GM23248 (cell line): Measurements from ENCODE around the gene ZNF385B. TPM values are rescaled to one million over a fixed set of nuclear protein-coding genes. Genes with fewer than 3 reads are reported as not detected.
"Not testable (repeated sequence)": the region's sequence is repeated elsewhere in the genome, so short reads cannot be mapped to it uniquely, and the experiment has no call there.

Experiments used
- DNase-seq: peaks from one replicate; pipeline ENCODE4 v3.0.0-alpha.2; 2015
- H2AFZ ChIP-seq: fragments of 200-600 bp; sonication (generic); 2 replicates; pipeline ENCODE4 v1.6.1; 2016; ENCODE audit warnings: antibody characterized with exemption
- H3F3A ChIP-seq: fragments of 200-600 bp; sonication (generic); 2 replicates; pipeline ENCODE4 v1.6.1; 2016; ENCODE audit warnings: mild to moderate bottlenecking, antibody characterized with exemption, mixed run types; ENCODE audit not compliant: insufficient read depth
- H3K27ac ChIP-seq: fragments of 200-600 bp; sonication (generic); 2 replicates; pipeline ENCODE4 v1.5.1; 2016; ENCODE audit warnings: mild to moderate bottlenecking
- H3K27me3 ChIP-seq: fragments of 200-600 bp; sonication (generic); replicated peaks from 2 replicates; pipeline ENCODE4 v1.6.1; 2016; ENCODE audit warnings: mild to moderate bottlenecking; ENCODE audit not compliant: insufficient read depth
- H3K36me3 ChIP-seq: fragments of 200-600 bp; sonication (generic); 2 replicates; pipeline ENCODE4 v1.6.1; 2016; ENCODE audit warnings: low read depth, mild to moderate bottlenecking
- H3K4me1 ChIP-seq: fragments of 200-600 bp; sonication (generic); 2 replicates; pipeline ENCODE4 v1.6.1; 2016; ENCODE audit warnings: mild to moderate bottlenecking; ENCODE audit not compliant: insufficient read depth
- H3K4me2 ChIP-seq: fragments of 200-600 bp; sonication (generic); one replicate; pipeline ENCODE4 v1.6.1; 2016; ENCODE audit warnings: mild to moderate bottlenecking; ENCODE audit not compliant: unreplicated experiment
- H3K4me3 ChIP-seq: fragments of 200-600 bp; sonication (generic); 2 replicates; pipeline ENCODE4 v1.5.1; 2016; ENCODE audit warnings: mild to moderate bottlenecking
- H3K79me2 ChIP-seq: fragments of 200-600 bp; sonication (generic); 2 replicates; pipeline ENCODE4 v1.6.1; 2016; ENCODE audit warnings: mild to moderate bottlenecking; ENCODE audit not compliant: insufficient read depth
- H3K9ac ChIP-seq: fragments of 200-600 bp; sonication (generic); 2 replicates; pipeline ENCODE4 v1.6.1; 2016; ENCODE audit warnings: mild to moderate bottlenecking
- H3K9me2 ChIP-seq: fragments of 200-600 bp; sonication (generic); 2 replicates; pipeline ENCODE4 v1.6.1; 2016; ENCODE audit warnings: mixed run types, mild to moderate bottlenecking, moderate library complexity; ENCODE audit not compliant: insufficient read depth
- H3K9me3 ChIP-seq: fragments of 200-600 bp; sonication (generic); one replicate; pipeline ENCODE4 v1.6.1; 2017; ENCODE audit warnings: low read depth
- H4K20me1 ChIP-seq: fragments of 200-600 bp; sonication (generic); 2 replicates; pipeline ENCODE4 v1.6.0; 2016; ENCODE audit not compliant: insufficient read depth
- EZH2 ChIP-seq: fragments of 200-600 bp; sonication (generic); IDR thresholded peaks from 2 replicates; pipeline ENCODE4 v1.6.1; 2018; ENCODE audit warnings: antibody characterized with exemption, mild to moderate bottlenecking; ENCODE audit not compliant: insufficient read depth, poor library complexity, severe bottlenecking
- EZH2phosphoT487 ChIP-seq: fragments of 200-600 bp; sonication (generic); IDR thresholded peaks from 2 replicates; pipeline ENCODE4 v1.6.1; 2018; ENCODE audit warnings: antibody characterized with exemption, moderate library complexity, mild to moderate bottlenecking, low read depth; ENCODE audit not compliant: insufficient read depth
- WGBS, 2 experiments: methylation state at CpG; one replicate each; pipeline ENCODE4 v1.1.6; 2015 to 2017; ENCODE audit warnings: low lambda C conversion rate in 2 of 2, low coverage in 1 of 2; ENCODE audit errors: missing lambda C conversion rate in 2 of 2; 5-methylcytosine and 5-hydroxymethylcytosine counted together
- in situ Hi-C: fragments of 300-500 bp; cut with MboI; formaldehyde crosslinking; loops from 2 replicates; pipeline ENCODE4 v1.15.0; 2020
- polyA plus RNA-seq: library from polyadenylated mRNA; unstranded; fragments of >200 nt; fragmentation: Nextera tagmentation; extraction: Ambion mirVana; gene quantifications from 2 replicates; pipeline ENCODE4 v1.2.1, GENCODE V29; 2016
- total RNA-seq: library from RNA; depleted of rRNA; stranded (reverse); fragments of >200 nt; shearing (Covaris generic); gene quantifications from 2 replicates; pipeline ENCODE4 v1.2.3, GENCODE V29; 2014

The ZNF385B gene
- total and polyA plus RNA-seq, 2 experiments from 2014 or later: 0.30 TPM; not detected in 1

DNA sequence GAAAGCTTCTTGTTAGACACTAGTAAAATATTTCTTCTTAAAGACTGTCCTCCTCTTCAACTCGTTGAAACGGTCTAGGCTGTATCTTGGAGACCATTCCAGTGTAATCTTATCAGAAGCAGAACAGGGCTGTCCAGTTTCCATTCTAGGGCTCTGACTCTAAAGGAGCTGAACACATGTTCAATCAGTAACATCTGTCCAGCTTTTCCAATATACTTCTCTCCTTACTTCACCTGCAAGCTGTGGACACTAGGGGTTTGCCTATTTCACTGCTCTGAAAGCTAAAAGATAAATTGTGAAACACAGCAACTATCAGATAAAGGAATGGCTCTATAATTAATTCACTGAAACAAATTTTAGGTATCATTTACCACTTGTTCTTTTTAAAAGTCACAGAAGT is 73.8 kb downstream of the ZNF385B start:
- no peak overlapping the region for H3K4me3 ChIP-seq
- no peaks in the 10 kb centered on the region for H3K36me3 ChIP-seq
- DNase-seq: no peak
- H3K27me3 ChIP-seq: peaks cover 6% of the 10 kb centered on the region; the same call in 1 of the 2 replicates
- H3K4me1 ChIP-seq: no peaks in the 10 kb centered on the region
- H3K27ac ChIP-seq: no peak overlapping the region
- H3K9me3 ChIP-seq: peaks cover 5% of the 10 kb centered on the region
- 0 to 2% methylated on average over 2 of the region's 2 CpGs for WGBS, 2 experiments
- no peak for TF ChIP-seq EZH2
- TF ChIP-seq EZH2phosphoT487: no peak
- H4K20me1 ChIP-seq: no peaks in the 10 kb centered on the region
- H3F3A ChIP-seq: no peaks in the 10 kb centered on the region
- H3K9ac ChIP-seq: no peak overlapping the region
- in situ Hi-C loops: no loop called here
- no peaks in the 10 kb centered on the region for H3K9me2 ChIP-seq
- no peak overlapping the region for H3K4me2 ChIP-seq
- H2AFZ ChIP-seq: no peak overlapping the region
- H3K79me2 ChIP-seq: no peaks in the 10 kb centered on the region

DNA sequence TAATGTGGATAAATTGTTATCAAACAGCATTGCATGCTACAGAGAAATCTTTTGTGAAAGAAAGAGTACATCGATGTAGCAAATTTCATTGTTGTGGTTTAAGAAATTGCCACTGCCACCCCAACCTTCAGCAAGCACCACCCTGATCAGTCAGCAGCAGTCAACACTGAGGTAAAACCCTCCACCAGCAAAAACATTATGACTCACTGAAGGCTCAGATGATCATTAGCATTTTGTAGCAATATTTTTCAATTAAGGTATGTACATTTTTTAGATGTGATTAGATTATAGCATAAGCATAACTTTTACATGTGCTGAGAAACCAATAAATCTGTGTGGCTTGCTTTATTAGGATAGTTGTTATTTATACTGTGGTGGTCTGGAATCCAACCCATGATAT is 75.5 kb downstream of the ZNF385B start:
- Histone ChIP-seq H3K4me2 (no peak overlapping the region), H2AFZ (no peak overlapping the region), H3K27ac (no peak overlapping the region), H3K4me1 (no peaks in the 10 kb centered on the region), H3K36me3 (no peaks in the 10 kb centered on the region), H3K9ac (no peak overlapping the region), H3K79me2 (no peaks in the 10 kb centered on the region), H3K4me3 (no peak overlapping the region), H3K27me3 (peaks cover 6% of the 10 kb centered on the region; the same call in 1 of the 2 replicates), H3K9me3 (peaks cover 5% of the 10 kb centered on the region), H3F3A (no peaks in the 10 kb centered on the region), H3K9me2 (no peaks in the 10 kb centered on the region), H4K20me1 (no peaks in the 10 kb centered on the region)
- no peak for TF ChIP-seq EZH2phosphoT487
- no peak for TF ChIP-seq EZH2
- DNase-seq: no peak
- in situ Hi-C loops: no loop called here
- WGBS, 2 experiments: 93 to 96% methylated on average over 1 of the region's 1 CpG

DNA sequence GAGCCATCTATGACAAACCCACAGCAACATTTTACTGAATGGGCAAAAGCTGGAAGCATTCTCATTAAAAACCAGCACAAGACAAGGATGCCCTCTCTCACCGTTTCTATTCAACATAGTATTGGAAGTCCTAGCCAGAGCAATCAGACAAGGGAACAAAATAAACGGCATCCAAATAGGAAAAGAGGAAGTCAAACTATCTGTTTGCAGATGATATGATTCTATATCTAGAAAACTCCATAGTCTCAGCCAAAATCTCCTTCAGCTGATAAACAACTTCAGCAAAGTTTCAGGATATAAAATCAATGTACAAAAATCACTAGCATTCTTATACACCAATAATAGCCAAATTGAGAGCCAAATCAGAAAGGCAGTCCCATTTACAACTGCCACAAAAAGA is 79.1 kb downstream of the ZNF385B start:
- WGBS, 2 experiments: 18 to 28% methylated on average over 2 of the region's 2 CpGs
- not testable (repeated sequence) for DNase-seq, H3K27me3 ChIP-seq

DNA sequence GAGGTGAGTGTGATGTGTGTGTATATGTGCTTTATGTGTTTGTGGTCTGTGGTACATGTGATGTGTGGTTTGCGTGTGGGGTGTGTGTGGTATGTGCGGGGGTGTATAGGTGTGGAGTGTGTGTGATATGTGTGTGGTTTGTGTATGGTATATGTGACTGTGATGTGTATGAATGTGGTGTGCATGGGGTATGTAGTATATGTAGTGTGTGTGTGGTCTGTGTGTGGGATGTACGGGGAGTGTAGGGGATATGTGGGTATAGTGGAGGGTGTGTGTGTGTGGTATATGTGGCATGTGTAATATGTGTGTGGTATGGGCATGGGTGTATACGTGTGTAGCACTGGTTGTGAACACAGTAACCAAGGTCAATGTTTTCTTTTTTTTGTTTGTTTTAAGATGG is 87.4 kb downstream of the ZNF385B start:
- H3K27me3 ChIP-seq: no peaks in the 10 kb centered on the region
- no peak overlapping the region for H3K4me2 ChIP-seq
- no peaks in the 10 kb centered on the region for H3K9me2 ChIP-seq
- H3K79me2 ChIP-seq: no peaks in the 10 kb centered on the region
- WGBS, 2 experiments: 79 to 84% methylated on average over 4 of the region's 4 CpGs
- in situ Hi-C loops: no loop called here
- H3K9ac ChIP-seq: no peak overlapping the region
- H3K36me3 ChIP-seq: no peaks in the 10 kb centered on the region
- no peak overlapping the region for H3K4me3 ChIP-seq
- H3F3A ChIP-seq: no peaks in the 10 kb centered on the region
- no peaks in the 10 kb centered on the region for H4K20me1 ChIP-seq
- no peak overlapping the region for H3K27ac ChIP-seq
- no peaks in the 10 kb centered on the region for H3K9me3 ChIP-seq
- DNase-seq: no peak
- TF ChIP-seq EZH2phosphoT487 (no peak), EZH2 (no peak)
- no peaks in the 10 kb centered on the region for H3K4me1 ChIP-seq
- no peak overlapping the region for H2AFZ ChIP-seq

More for the DNA sequence above, 79.1 kb downstream of the ZNF385B start:
- in situ Hi-C loops, H3K79me2 ChIP-seq, H3K9me3 ChIP-seq, H4K20me1 ChIP-seq, H3K4me3 ChIP-seq, H3K36me3 ChIP-seq, H3K9me2 ChIP-seq, H3K4me1 ChIP-seq, H3K27ac ChIP-seq, H3F3A ChIP-seq, H3K4me2 ChIP-seq, H2AFZ ChIP-seq, H3K9ac ChIP-seq: not testable (repeated sequence)

DNA sequence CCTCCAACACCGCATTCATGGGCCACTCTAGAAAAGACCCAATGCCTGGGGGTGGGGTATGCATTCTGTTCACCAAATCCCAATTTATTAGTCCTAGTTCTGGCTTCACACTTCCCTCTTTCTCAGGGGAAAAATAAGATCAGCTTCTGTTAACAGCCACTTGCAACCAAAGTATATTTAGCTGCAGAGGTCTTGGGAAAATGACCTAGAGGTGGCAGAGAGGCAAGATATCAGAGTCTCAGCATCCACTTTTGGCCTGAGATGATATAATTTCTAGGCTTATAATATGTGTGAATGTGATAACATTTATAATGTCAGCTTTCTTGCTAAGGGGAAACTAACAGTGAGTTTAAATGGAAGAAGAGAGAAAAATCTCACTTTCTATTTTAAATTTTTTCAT is 89.1 kb downstream of the ZNF385B start:
- WGBS, 2 experiments: 45 to 60% methylated on average over 1 of the region's 1 CpG
- H4K20me1 ChIP-seq: no peaks in the 10 kb centered on the region
- H3K4me1 ChIP-seq: no peaks in the 10 kb centered on the region
- no peaks in the 10 kb centered on the region; the same call in 1 of the 2 replicates for H3K27me3 ChIP-seq
- H3F3A ChIP-seq: no peaks in the 10 kb centered on the region
- in situ Hi-C loops: no loop called here
- no peak overlapping the region for H3K4me2 ChIP-seq
- no peaks in the 10 kb centered on the region for H3K36me3 ChIP-seq
- no peaks in the 10 kb centered on the region for H3K79me2 ChIP-seq
- no peak overlapping the region for H3K9ac ChIP-seq
- TF ChIP-seq EZH2: no peak
- no peak for TF ChIP-seq EZH2phosphoT487
- no peaks in the 10 kb centered on the region for H3K9me3 ChIP-seq
- no peak overlapping the region for H2AFZ ChIP-seq
- H3K4me3 ChIP-seq: no peak overlapping the region
- no peak overlapping the region for H3K27ac ChIP-seq
- no peak for DNase-seq
- no peaks in the 10 kb centered on the region for H3K9me2 ChIP-seq
